Endothelial cell of hepatic sinusoid (primary cell): ENCODE results near the gene TUT4.

Source experiments
- in situ Hi-C: cut with HindIII; loops from 2 replicates; pipeline ENCODE4 v1.10.0; 2017; ENCODE audit warnings: low sequenced_read_pairs

TUT4 gene

GRCh38 chr1:52533713-52534112, 19.2 kb downstream of the TUT4 start:
- in situ Hi-C loops: no loop called here

- in situ Hi-C loops: no loop called here
Observed at GRCh38 chr1:52532731-52533327, 20.1 kb downstream of the TUT4 start.

- in situ Hi-C loops: no loop called here
Observed at GRCh38 chr1:52532247-52532646, 20.6 kb downstream of the TUT4 start.

- in situ Hi-C loops: no loop called here
Observed at GRCh38 chr1:52531249-52531872, 21.5 kb downstream of the TUT4 start.

- in situ Hi-C loops: no loop called here
Observed at GRCh38 chr1:52530563-52531144, 22.2 kb downstream of the TUT4 start.

- in situ Hi-C loops: loop anchor here (10.0 kb wide), 1 partner anchor 61 kb away; no protein-coding TSS in a partner anchor
Observed at GRCh38 chr1:52523376-52523775, 29.5 kb downstream of the TUT4 start.

DNA sequence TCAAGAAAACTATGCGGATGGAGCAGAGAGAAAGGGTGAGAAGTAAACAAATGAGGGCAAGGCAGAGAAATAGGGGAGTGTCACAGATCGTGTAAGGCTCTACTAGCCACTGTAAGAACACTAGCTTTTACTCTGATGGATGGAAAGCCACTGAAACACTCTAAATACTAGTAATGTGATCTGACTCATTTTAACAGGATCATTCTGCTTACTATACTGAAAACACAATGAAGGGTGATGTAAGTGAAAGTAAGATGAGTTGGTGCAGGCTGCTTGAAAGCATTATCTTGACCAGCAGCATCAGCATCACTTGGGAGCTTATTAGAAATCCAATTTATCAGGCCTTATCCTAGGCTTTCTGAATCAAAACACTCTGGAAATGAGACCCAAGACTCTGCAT, 32.7 kb downstream of the TUT4 start:
- in situ Hi-C loops: loop anchor here (10.0 kb wide), 1 partner anchor 65 kb away; no protein-coding TSS in a partner anchor

GRCh38 chr1:52518962-52519361, 33.9 kb downstream of the TUT4 start:
- in situ Hi-C loops: no loop called here

DNA sequence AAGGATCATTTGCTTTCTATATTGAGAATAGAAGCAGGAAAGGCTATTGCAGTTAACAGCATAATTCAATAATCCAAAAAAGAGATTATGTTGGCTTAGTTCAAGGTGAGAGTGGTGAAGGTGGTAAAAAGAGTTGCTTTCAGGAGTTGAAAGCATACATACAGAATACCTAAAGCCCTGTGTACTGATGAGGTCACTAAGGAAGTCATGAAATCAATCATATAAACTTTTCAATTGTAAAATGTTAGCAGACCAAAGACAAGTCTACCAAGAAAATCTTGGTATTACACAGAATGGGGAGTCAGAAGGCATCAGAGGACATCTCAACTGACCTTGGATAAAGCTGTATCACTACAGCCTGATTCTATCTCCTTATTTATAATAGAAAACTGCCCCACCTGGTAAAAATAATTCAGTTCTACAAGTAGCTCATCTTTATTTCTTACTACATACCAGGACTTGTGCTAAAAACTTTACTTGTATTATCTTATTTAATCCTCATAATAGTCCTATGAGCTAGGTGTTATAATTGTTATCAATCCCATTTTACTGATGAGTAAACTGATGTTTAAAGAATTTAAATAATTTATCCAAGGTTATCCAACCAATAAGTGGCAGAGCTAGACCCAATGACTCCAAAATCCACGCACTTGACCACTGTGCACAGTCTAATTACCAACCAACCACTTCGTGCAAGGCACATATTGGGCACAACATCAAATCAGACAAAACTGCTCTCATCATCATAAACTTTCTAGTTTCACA, 40.9 kb downstream of the TUT4 start:
- in situ Hi-C loops: no loop called here

- in situ Hi-C loops: no loop called here
Observed at GRCh38 chr1:52511439-52511838, 41.5 kb downstream of the TUT4 start.

DNA sequence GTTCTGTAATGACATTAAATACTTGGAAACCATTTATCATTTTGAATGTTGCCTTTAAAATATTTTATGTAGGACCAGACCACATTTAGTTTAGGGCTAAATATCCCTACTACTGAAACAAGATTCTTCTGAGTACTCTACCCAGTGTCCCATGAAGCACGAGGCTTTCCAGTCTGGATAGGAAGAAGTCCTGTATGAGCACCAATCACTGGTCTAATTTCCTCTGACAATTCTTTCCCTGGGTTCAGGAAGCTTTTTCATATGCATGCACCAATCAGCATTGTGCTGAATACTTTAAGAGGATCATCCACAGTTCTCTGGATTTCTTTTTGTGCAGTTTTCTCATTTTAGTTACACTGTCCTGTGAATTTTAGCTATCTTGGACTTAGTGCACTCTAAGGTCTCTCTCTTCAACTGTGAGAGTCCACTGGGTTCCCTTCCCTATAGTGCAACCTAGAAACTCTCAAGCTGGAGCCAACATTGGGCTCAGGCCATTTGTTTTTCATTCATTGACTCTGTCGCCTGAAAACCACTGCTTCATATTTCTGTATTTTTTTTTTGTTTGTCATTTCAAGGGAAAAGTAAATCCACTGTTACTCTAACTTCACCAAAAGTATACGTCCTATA, 45.9 kb downstream of the TUT4 start:
- in situ Hi-C loops: no loop called here

GRCh38 chr1:52506349-52506748, 46.5 kb downstream of the TUT4 start:
- in situ Hi-C loops: no loop called here

DNA sequence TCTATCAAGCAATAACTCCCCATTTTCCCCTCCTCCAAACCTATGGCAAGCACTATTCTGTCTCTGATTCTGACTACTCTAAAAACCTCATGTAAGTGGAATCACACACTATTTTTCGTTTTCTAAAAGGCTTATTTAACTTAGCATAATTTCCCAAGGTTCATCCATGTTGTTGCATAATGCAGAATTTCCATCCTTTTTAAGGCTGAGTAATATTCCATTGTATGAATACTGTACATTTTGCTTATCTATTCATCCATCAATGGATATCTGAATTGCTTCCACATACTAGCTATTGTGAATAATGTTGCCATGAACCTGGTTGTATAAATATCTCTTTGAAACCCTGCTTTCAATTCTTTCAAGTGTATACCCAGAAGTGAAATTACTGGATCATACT, 48.2 kb downstream of the TUT4 start:
- in situ Hi-C loops: no loop called here

GRCh38 chr1:52503706-52504105, 49.2 kb downstream of the TUT4 start:
- in situ Hi-C loops: no loop called here

DNA sequence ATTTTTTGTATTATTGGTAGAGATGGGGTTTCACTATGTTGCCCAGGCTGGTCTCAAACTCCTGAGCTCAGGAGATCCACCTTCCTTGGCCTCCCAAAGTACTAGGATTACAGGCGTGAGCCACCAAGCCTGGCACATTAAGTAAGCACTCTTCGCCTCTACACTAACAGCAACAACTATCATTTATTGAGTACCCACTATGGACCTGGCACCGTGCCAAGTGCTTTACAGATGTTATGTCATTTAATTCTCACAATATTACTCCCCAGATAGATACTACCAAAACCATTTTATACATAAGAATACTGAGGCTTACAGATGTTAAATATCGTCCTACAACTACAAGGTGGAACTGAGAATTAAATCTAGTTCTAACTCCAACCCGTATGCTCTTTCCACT, 50.1 kb downstream of the TUT4 start:
- in situ Hi-C loops: no loop called here

- in situ Hi-C loops: no loop called here
Observed at GRCh38 chr1:52487632-52488031, 65.3 kb downstream of the TUT4 start.

- in situ Hi-C loops: no loop called here
Observed at GRCh38 chr1:52482326-52483004, 70.4 kb downstream of the TUT4 start.

DNA sequence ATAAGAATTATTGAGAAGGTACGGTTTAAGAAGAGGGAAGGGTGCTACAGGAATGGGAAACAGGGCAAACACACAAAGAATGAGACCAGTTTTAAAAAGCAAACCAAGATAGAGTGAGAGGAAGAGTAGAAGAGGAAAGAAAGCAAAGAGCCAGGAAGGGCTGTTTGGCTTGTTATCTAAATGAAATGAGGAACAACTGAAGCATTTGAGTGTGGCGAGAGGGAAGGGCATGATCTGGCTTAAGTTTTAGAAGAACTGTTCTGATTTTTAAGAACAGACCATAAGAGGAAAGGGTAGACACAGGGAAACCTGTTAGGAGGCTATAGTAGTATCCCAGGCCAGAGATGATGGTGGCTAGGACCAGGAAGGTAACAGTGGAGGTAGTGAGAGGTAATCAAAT, 73.8 kb downstream of the TUT4 start:
- in situ Hi-C loops: no loop called here

DNA sequence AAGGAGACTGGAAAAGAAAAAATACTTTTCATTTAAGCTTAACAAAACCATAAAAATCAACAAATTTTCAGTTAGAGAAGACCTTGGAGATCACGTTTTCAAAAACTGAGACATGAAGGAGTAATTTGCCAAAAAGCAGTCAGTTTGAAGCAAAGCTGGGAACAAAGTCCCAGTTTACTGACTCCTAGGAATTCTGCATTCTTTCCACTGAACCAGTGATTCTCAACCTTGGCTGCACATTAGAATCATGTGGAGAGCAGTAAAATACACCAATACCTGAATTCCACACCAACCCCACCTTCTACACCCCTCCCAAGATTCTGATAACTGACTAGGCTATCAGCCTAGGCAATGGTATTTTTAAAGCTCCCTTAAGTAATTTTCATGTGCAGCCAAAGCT, 75.0 kb downstream of the TUT4 start:
- in situ Hi-C loops: no loop called here

DNA sequence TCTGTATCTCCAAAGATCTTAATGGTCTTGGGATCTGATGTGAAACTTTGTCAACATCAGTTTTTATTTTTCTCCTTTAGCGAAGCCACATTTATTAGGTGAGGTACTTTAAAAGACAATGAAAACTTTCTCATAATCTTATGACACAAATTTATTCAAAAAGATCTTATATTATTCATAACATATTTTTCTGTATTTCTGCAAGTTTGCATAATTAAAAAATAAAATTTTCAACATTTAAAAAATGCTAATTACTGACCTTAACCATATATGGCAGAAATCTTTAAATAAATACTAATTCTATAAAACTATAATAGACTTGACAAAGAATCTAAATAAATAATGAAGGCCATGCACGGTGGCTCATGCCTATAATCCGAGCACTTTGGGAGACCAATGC, 75.9 kb downstream of the TUT4 start:
- in situ Hi-C loops: no loop called here

DNA sequence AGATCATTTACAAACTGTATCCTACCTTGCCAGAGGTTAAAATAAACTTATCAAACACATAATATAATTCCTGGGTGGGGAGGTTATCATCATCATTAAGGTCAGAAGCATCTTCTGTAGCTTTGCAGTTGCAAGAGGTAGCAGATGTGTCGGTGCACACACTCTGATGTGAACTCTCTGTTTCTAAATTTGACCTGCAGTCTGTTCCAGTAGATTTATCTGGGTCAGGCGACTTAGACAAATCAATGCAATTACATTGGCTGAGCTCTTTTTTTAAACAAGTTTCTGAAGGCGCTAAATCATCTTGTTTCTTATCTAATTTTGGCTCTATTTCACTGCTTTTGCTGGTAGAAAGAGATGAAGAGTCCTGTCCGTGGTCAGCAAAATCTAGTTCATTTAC, 78.1 kb downstream of the TUT4 start:
- in situ Hi-C loops: no loop called here
